Chondrocyte (in vitro differentiated cells): ENCODE data around the gene MSH3. TPM values are rescaled to one million over a fixed set of nuclear protein-coding genes. Genes with fewer than 3 reads are reported as not detected.
"Not testable (repeated sequence)": the region's sequence is repeated elsewhere in the genome, so short reads cannot be mapped to it uniquely, and the experiment has no call there.

Experiments
- DNase-seq: peaks from one replicate; pipeline ENCODE4 v3.0.0; 2021; ENCODE audit warnings: mixed read lengths, low spot score
- H3K27ac Mint-ChIP-seq: one replicate; pipeline ENCODE4 v1.8.0; 2021; ENCODE audit warnings: mild to moderate bottlenecking, moderate library complexity, mixed read lengths; ENCODE audit not compliant: unreplicated experiment
- H3K27me3 Mint-ChIP-seq: 2 replicates; pipeline ENCODE4 v1.8.0; 2021; ENCODE audit warnings: low read depth, mixed read lengths
- H3K36me3 Mint-ChIP-seq: 2 replicates; pipeline ENCODE4 v1.8.0; 2021; ENCODE audit warnings: low read depth, mixed read lengths
- H3K4me1 Mint-ChIP-seq: 2 replicates; pipeline ENCODE4 v1.8.0; 2021; ENCODE audit warnings: low read depth, mild to moderate bottlenecking, mixed read lengths
- H3K4me3 Mint-ChIP-seq: one replicate; pipeline ENCODE4 v1.8.0; 2021; ENCODE audit warnings: mild to moderate bottlenecking, moderate library complexity, mixed read lengths; ENCODE audit not compliant: unreplicated experiment
- H3K9me3 Mint-ChIP-seq: 2 replicates; pipeline ENCODE4 v1.8.0; 2021; ENCODE audit warnings: low read depth, mixed read lengths
- total RNA-seq: library from RNA; stranded (reverse); gene quantifications from 3 replicates; pipeline ENCODE4 v1.2.1, GENCODE V29; 2021
- TF ChIP-seq, protein P1 (sequence below): fragments of 200-600 bp; sonication (generic); IDR thresholded peaks from 2 replicates; pipeline ENCODE4 v1.5.0; 2021; ENCODE audit warnings: antibody characterized with exemption, mild to moderate bottlenecking, moderate library complexity

Gene MSH3
- total RNA-seq, 1 donor from 2014 or later: 11.9 TPM

DNA sequence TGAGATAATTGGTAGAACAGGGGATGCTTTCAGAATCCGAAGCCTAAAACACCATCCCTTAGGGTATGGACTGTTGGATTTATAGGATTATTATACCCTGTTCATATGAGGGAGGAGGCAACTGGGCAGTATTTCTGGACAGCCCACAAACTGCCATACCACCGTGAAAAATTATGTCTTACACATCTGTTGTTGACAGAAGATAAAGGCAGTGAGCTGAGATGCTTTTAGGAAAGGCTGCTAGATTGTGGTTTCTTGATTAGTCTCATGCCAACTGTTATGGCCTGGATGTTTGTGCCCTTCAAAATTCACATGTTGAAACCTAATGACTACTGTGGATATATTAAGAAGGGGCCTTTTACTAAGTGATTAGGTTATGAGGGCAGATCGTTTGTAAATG is 84.0 kb downstream of the MSH3 start:
- no peak overlapping the region for H3K4me3 Mint-ChIP-seq
- DNase-seq: no peak
- H3K9me3 Mint-ChIP-seq: no peaks in the 10 kb centered on the region
- no peak overlapping the region for H3K27ac Mint-ChIP-seq
- no peaks in the 10 kb centered on the region for H3K27me3 Mint-ChIP-seq
- H3K36me3 Mint-ChIP-seq: peaks cover 8% of the 10 kb centered on the region
- H3K4me1 Mint-ChIP-seq: peaks cover 6% of the 10 kb centered on the region
- TF ChIP-seq, protein P1, sequence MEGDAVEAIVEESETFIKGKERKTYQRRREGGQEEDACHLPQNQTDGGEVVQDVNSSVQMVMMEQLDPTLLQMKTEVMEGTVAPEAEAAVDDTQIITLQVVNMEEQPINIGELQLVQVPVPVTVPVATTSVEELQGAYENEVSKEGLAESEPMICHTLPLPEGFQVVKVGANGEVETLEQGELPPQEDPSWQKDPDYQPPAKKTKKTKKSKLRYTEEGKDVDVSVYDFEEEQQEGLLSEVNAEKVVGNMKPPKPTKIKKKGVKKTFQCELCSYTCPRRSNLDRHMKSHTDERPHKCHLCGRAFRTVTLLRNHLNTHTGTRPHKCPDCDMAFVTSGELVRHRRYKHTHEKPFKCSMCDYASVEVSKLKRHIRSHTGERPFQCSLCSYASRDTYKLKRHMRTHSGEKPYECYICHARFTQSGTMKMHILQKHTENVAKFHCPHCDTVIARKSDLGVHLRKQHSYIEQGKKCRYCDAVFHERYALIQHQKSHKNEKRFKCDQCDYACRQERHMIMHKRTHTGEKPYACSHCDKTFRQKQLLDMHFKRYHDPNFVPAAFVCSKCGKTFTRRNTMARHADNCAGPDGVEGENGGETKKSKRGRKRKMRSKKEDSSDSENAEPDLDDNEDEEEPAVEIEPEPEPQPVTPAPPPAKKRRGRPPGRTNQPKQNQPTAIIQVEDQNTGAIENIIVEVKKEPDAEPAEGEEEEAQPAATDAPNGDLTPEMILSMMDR: no peak

DNA sequence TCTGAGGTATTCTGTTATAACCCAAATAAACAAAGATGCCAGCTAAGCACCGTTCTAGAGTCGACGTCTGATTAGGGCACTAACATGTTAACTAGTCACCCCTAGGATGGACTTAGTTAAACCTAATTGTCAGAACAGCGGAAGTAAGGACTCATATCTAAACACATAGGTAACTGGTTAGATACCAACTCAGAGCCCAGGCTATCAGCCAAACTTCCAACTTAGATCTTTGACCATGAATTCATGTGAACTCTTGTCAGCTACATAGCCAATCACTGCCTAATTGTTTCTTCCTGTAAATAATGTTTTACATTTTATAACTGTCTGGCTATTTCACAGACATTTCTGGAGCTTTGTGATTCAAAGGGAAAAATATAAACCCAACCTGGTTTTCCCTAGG is 84.6 kb downstream of the MSH3 start:
- no peak overlapping the region for H3K27ac Mint-ChIP-seq
- no peak for DNase-seq
- peaks cover 9% of the 10 kb centered on the region for H3K36me3 Mint-ChIP-seq

DNA sequence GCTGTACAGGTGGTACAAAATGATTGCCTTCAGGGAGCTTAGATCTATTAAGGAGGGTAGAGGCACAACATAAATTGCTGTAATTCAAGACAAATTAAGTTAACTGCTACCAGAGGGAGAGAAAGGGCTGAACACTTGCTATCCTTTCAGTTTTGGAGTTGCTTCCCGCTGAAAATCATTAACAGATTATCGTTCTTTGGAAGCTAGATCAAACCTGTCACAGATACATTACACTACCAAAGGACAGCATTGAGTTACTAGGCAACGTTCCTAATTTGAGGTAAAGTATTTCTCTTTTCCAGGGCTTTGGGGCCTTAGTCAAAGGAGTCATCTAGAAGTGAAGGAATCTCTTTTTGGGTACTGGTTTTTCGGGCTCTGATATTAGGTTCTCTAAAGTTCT is 85.0 kb downstream of the MSH3 start:
- peaks cover 6% of the 10 kb centered on the region for H3K4me1 Mint-ChIP-seq
- no peak overlapping the region for H3K4me3 Mint-ChIP-seq
- H3K9me3 Mint-ChIP-seq: peaks cover 6% of the 10 kb centered on the region
- DNase-seq: no peak
- H3K27me3 Mint-ChIP-seq: no peaks in the 10 kb centered on the region
- TF ChIP-seq, protein P1: no peak
- peaks cover 11% of the 10 kb centered on the region for H3K36me3 Mint-ChIP-seq
- no peak overlapping the region for H3K27ac Mint-ChIP-seq

More for the DNA sequence above, 84.6 kb downstream of the MSH3 start:
- Mint-ChIP-seq H3K4me1 (peaks cover 6% of the 10 kb centered on the region), H3K27me3 (no peaks in the 10 kb centered on the region), H3K4me3 (no peak overlapping the region), H3K9me3 (peaks cover 2% of the 10 kb centered on the region)
- TF ChIP-seq, protein P1: no peak

DNA sequence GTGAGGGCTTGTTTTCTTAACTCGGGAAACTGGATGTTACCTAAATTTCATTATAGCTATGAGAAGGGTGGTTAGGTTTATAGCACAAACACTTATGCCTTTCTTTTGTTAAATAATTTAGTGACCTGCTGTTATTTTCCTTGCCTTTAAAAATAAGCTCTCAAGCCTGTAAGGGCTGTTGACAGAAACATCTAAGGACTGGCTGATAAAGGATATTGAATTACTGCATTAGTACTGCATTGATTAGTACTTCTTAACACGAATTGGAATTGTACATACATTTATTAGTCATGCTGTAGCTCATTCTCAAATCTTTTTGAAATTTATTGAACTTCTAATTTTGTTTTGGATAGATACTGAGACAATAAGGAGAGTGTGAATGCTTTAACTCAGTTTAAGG is 85.4 kb downstream of the MSH3 start:
- Mint-ChIP-seq H3K4me1 (peaks cover 6% of the 10 kb centered on the region), H3K27me3 (no peaks in the 10 kb centered on the region), H3K27ac (no peak overlapping the region), H3K36me3 (peaks cover 14% of the 10 kb centered on the region), H3K4me3 (no peak overlapping the region), H3K9me3 (peaks cover 6% of the 10 kb centered on the region)
- no peak for DNase-seq
- TF ChIP-seq, protein P1: no peak

DNA sequence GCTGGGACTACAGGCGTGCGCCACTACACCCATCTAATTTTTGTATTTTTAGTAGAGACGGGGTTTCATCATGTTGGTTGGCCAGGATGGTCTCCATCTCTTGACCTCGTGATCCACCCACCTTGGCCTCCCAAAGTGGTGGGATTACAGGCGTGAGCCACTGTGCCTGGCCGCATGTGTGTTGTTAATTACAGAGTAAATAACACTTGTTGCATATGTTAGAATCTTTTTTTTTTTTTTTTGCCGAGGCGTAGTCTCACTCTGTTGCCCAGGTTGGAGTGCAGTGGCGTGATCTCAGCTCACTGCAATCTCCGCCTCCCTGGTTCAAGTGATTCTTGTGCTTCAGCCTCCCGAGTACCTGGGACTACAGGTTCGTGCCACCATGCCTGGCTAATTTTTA is 86.0 kb downstream of the MSH3 start:
- DNase-seq, H3K9me3 Mint-ChIP-seq, H3K4me1 Mint-ChIP-seq, H3K27me3 Mint-ChIP-seq, H3K4me3 Mint-ChIP-seq, H3K27ac Mint-ChIP-seq: not testable (repeated sequence)
- H3K36me3 Mint-ChIP-seq: peaks cover 18% of the 10 kb centered on the region

DNA sequence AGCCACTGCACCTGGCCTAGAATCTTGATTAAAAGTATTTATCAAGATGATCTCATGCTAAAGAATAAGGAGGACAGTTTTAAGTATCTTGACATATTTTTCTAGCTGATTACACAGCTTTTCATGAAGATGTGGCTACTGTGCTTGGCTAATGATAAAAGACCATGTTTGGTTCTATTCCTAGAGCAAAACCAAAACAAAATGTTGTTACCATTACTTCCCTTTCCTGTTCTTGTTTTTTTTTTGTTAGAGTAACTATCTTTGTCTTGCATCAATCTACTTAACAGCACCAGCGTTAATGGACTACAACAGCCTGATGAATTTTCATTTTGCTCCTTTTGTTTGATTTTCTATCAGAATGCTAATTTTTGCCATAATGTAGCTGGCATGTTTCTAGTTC is 86.5 kb downstream of the MSH3 start:
- H3K9me3 Mint-ChIP-seq: peaks cover 6% of the 10 kb centered on the region
- H3K4me1 Mint-ChIP-seq: peaks cover 6% of the 10 kb centered on the region
- no peak for DNase-seq
- no peak overlapping the region for H3K27ac Mint-ChIP-seq
- TF ChIP-seq, protein P1: no peak
- peaks cover 21% of the 10 kb centered on the region for H3K36me3 Mint-ChIP-seq
- no peak overlapping the region for H3K4me3 Mint-ChIP-seq
- H3K27me3 Mint-ChIP-seq: no peaks in the 10 kb centered on the region
